ENCODE data around the gene WARS2.

DNA sequence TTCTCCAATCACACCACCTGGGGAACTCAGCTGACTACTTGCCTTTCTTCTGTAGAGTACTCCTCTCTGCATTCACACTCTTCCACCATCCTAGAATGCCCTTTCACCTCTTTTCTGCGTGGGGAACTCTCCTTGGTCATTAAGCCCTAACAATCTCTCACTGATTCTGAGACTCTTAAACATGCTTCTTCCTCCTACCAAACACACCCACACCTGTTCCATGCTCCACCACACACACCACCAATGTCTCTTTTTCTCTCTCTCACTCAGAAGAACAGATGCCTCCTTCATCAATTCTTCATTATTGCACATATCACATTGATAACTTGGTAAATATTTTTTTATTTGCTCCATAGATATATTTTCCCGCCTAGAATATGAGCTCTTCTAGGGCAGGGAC lies 53.6 kb downstream of the WARS2 start:
- TF ChIP-seq, protein P1, sequence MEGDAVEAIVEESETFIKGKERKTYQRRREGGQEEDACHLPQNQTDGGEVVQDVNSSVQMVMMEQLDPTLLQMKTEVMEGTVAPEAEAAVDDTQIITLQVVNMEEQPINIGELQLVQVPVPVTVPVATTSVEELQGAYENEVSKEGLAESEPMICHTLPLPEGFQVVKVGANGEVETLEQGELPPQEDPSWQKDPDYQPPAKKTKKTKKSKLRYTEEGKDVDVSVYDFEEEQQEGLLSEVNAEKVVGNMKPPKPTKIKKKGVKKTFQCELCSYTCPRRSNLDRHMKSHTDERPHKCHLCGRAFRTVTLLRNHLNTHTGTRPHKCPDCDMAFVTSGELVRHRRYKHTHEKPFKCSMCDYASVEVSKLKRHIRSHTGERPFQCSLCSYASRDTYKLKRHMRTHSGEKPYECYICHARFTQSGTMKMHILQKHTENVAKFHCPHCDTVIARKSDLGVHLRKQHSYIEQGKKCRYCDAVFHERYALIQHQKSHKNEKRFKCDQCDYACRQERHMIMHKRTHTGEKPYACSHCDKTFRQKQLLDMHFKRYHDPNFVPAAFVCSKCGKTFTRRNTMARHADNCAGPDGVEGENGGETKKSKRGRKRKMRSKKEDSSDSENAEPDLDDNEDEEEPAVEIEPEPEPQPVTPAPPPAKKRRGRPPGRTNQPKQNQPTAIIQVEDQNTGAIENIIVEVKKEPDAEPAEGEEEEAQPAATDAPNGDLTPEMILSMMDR (IDR thresholded peaks at IDR 0.05): no peak
- TF ChIP-seq POLR2AphosphoS5 (IDR thresholded peaks at IDR 0.05) (no peak), POLR2A (IDR thresholded peaks at IDR 0.05) (no peak), EP300 (IDR thresholded peaks at IDR 0.05) (no peak)
